AG04450 (cell line): Measurements from ENCODE around the gene NFS1. TPM values are rescaled to one million over a fixed set of nuclear protein-coding genes. Genes with fewer than 3 reads are reported as not detected.

Source experiments
- CTCF ChIA-PET: fragments of 300-600, 350-600 bp; formaldehyde crosslinking; extraction: SDS; loops from one replicate; lab custom pipeline; 2022; ENCODE audit warnings: antibody characterized with exemption, inconsistent platforms; lab: Charles Lee
- POLR2A ChIA-PET: fragments of 350-600 bp; formaldehyde crosslinking; extraction: SDS; loops from one replicate; lab custom pipeline; 2021; ENCODE audit warnings: antibody characterized with exemption, inconsistent platforms; lab: Yijun Ruan, JAX
- DNase-seq: peaks from one replicate; pipeline ENCODE4 v3.0.0-alpha.2; 2011; ENCODE audit warnings: low read depth, low spot score
- H3K27ac ChIP-seq: one replicate; pipeline ENCODE4 v1.5.1; 2012; ENCODE audit warnings: low read depth, low read length, control low read depth
- H3K27me3 ChIP-seq: one replicate; pipeline ENCODE4 v1.6.0; 2012; ENCODE audit warnings: low read length; ENCODE audit not compliant: control insufficient read depth, insufficient read depth
- H3K4me3 ChIP-seq: 2 replicates; pipeline ENCODE4 v1.5.1; 2011; ENCODE audit warnings: mild to moderate bottlenecking, low read depth, low read length, control low read depth
- H3K9me3 ChIP-seq: 2 replicates; pipeline ENCODE4 v1.5.1; 2012; ENCODE audit warnings: low read length; ENCODE audit not compliant: control insufficient read depth, insufficient read depth
- polyA plus RNA-seq: library from polyadenylated mRNA; depleted of rRNA; stranded (reverse); fragments of >200 nt; gene quantifications from 2 replicates; pipeline ENCODE4 v1.2.3, GENCODE V29; 2011
- TF ChIP-seq, protein P1 (sequence below): IDR thresholded peaks from 2 replicates; pipeline ENCODE4 v1.5.1; 2011; ENCODE audit warnings: low read depth, low read length, control low read depth, inconsistent platforms

The NFS1 gene
- polyA plus RNA-seq, 1 experiment = 44.4 TPM

DNA sequence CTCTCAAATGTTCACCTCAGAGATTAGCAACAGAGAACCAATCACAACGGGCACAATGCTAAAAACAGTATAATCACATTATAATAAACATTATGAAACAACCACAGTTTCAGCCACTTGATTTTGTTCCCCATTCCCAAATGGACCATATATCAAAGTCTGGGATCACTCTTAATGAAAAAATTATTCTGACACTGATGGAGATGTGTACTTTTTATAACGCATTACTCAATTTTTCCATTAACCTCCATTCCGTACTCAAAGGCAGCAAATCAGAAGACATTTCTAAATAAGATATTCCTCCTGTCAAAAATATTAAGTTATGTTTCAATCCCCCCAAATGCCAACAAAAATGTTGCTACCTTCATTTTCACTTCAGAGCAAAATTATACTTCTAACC lies 37.2 kb downstream of the NFS1 start:
- POLR2A ChIA-PET = interaction anchor here (1.9 kb wide), 1 partner anchor 45 kb away, joined by 6 read pairs; no protein-coding TSS in a partner anchor
- TF ChIP-seq, protein P1, sequence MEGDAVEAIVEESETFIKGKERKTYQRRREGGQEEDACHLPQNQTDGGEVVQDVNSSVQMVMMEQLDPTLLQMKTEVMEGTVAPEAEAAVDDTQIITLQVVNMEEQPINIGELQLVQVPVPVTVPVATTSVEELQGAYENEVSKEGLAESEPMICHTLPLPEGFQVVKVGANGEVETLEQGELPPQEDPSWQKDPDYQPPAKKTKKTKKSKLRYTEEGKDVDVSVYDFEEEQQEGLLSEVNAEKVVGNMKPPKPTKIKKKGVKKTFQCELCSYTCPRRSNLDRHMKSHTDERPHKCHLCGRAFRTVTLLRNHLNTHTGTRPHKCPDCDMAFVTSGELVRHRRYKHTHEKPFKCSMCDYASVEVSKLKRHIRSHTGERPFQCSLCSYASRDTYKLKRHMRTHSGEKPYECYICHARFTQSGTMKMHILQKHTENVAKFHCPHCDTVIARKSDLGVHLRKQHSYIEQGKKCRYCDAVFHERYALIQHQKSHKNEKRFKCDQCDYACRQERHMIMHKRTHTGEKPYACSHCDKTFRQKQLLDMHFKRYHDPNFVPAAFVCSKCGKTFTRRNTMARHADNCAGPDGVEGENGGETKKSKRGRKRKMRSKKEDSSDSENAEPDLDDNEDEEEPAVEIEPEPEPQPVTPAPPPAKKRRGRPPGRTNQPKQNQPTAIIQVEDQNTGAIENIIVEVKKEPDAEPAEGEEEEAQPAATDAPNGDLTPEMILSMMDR = no peak
- CTCF ChIA-PET = no interaction called here
- H3K4me3 ChIP-seq = peak overlapping the region; percentile 99
- peaks cover 3% of the 10 kb centered on the region; the same call in 1 of the 2 replicates for H3K9me3 ChIP-seq
- no peaks in the 10 kb centered on the region for H3K27me3 ChIP-seq
- no peak overlapping the region for H3K27ac ChIP-seq
- no peak for DNase-seq

DNA sequence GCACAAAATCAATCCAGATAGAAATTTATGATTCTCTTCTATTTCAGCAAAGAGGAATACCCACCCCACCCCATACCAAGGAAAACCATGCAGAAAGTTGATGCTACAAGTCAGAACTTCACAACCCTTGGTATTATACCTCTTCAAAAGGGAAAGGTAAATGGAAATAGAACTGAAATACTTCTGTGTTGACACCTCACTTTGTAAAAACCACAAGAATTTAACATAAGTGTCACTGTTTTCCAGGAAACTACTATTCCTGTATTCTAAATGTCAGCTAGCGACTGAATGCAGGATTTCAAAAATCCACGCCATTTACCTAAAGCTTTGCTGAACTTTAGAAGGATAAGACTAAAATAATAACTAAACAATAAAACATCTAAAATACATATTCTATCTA lies 38.1 kb downstream of the NFS1 start:
- ChIA-PET POLR2A (interaction anchor here (1.9 kb wide), 1 partner anchor 44 kb away, joined by 6 read pairs; no protein-coding TSS in a partner anchor), CTCF (no interaction called here)
- TF ChIP-seq, protein P1 = no peak
- Histone ChIP-seq H3K9me3 (peaks cover 3% of the 10 kb centered on the region; the same call in 1 of the 2 replicates), H3K27me3 (no peaks in the 10 kb centered on the region), H3K4me3 (peak overlapping the region; percentile 99), H3K27ac (no peak overlapping the region)
- DNase-seq = no peak

DNA sequence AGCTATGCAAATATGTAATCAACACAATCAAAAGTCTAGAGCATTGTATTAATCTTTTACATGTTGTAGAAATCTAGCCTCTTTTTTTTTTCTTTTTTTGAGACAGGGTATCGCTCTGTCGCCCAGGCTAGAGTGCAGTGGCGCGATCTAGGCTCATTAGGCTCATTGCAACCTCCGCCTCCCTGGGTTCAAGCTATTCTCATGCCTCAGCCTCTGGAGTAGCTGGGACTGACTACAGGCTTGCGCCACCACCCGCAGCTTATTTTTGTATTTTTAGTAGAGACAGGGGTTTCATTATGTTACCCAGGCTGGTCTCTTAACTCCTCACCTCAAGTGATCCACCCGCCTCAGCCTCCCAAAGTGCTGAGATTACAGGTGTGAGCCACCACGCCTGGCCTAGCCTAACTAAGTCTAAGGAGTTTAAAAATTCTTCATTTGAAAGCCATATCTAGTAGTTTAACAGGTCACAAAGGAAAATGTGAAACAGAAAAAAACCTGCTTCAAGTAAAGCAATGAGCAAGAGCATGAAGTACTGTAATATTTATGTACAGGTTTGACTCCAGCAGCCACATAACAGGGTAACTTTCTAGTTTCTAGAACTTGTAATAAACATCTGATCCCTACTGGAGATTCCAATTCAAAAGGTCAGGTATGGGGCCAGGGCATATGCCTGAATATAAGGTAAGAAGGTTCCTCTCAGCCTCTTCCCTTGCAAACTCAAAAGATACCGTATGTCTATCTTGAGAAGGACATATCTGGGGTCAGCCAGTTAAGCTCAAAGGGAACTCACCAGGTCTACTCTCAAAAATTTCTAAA lies 38.8 kb downstream of the NFS1 start:
- CTCF ChIA-PET = no interaction called here
- H3K4me3 ChIP-seq = no peak overlapping the region
- H3K9me3 ChIP-seq = peaks cover under 1% of the 10 kb centered on the region; the same call in 1 of the 2 replicates
- H3K27me3 ChIP-seq = no peaks in the 10 kb centered on the region
- no peak overlapping the region for H3K27ac ChIP-seq
- POLR2A ChIA-PET = interaction anchor here (1.9 kb wide), 1 partner anchor 43 kb away, joined by 6 read pairs; no protein-coding TSS in a partner anchor
- no peak for DNase-seq
- TF ChIP-seq, protein P1 = no peak

DNA sequence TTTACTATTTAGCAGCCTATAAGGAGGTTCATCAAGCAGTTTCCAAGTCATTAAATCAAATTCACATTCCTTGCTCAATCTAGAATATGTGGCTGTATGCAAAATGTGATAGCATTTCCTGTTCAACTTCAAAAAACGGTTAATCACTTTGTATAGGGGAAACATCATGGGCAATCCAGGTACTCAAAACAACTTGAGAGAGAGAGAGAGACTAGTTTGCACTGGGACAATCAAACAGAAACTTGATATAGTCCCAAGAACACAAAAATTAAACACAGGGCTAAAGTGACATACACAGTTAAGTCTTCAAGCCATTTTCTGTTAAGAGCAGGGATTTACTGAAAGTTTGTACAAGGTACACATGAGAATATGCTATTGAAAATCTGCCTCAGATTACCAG lies 41.9 kb downstream of the NFS1 start:
- CTCF ChIA-PET = no interaction called here
- POLR2A ChIA-PET = interaction anchor here (0.5 to 1.0 kb wide), 2 partner anchors 9 to 98 kb away, joined by 3 to 4 read pairs; no protein-coding TSS in a partner anchor
- no peak for DNase-seq

More for the DNA sequence above, 41.9 kb downstream of the NFS1 start:
- H3K27ac ChIP-seq = no peak overlapping the region
- no peaks in the 10 kb centered on the region for H3K27me3 ChIP-seq
- no peaks in the 10 kb centered on the region for H3K9me3 ChIP-seq
- TF ChIP-seq, protein P1 = no peak
- H3K4me3 ChIP-seq = no peak overlapping the region
